Activated T-helper 1 cell treated with anti-CD3 and anti-CD28 coated beads, Interleukin-12 subunit alpha, Interleukin-12 subunit beta, Interleukin-2, Interleukin-4 antibody, amounts not matched to agents 30 ng/mL and 10 ng/mL and 1 ng/mL, durations not matched to agents 14 hours and 24 hours and 36 hours (primary cell): Measurements from ENCODE around the gene UGP2. TPM values are rescaled to one million over a fixed set of nuclear protein-coding genes. Genes with fewer than 3 reads are reported as not detected.

Source experiments
- DNase-seq: peaks from one replicate; pipeline ENCODE4 v3.0.0; 2021; ENCODE audit warnings: low spot score
- H3K27ac Mint-ChIP-seq: one replicate; pipeline ENCODE4 v1.8.0; 2021; ENCODE audit warnings: mild to moderate bottlenecking, mixed read lengths
- H3K27me3 Mint-ChIP-seq: one replicate; pipeline ENCODE4 v1.8.0; 2022; ENCODE audit warnings: mild to moderate bottlenecking, moderate library complexity, mixed read lengths; ENCODE audit not compliant: insufficient read depth
- H3K36me3 Mint-ChIP-seq: one replicate; pipeline ENCODE4 v1.8.0; 2021; ENCODE audit warnings: low read depth, mixed read lengths
- H3K4me1 Mint-ChIP-seq: one replicate; pipeline ENCODE4 v1.8.0; 2021; ENCODE audit warnings: low read depth, mixed read lengths
- H3K4me3 Mint-ChIP-seq: one replicate; pipeline ENCODE4 v1.8.0; 2021; ENCODE audit warnings: mild to moderate bottlenecking, moderate library complexity, mixed read lengths
- H3K9me3 Mint-ChIP-seq: one replicate; pipeline ENCODE4 v1.8.0; 2021; ENCODE audit warnings: mixed read lengths
- intact Hi-C: fragments of 100-400 bp; cut with micrococcal nuclease; formaldehyde crosslinking; loops from one replicate; pipeline ENCODE4 v1.15.1; 2024
- total RNA-seq: library from RNA; stranded (reverse); gene quantifications from 2 replicates; pipeline ENCODE4 v1.2.3, GENCODE V29; 2022

The UGP2 gene
- total RNA-seq, 1 donor from 2014 or later, result 60.3 TPM

DNA sequence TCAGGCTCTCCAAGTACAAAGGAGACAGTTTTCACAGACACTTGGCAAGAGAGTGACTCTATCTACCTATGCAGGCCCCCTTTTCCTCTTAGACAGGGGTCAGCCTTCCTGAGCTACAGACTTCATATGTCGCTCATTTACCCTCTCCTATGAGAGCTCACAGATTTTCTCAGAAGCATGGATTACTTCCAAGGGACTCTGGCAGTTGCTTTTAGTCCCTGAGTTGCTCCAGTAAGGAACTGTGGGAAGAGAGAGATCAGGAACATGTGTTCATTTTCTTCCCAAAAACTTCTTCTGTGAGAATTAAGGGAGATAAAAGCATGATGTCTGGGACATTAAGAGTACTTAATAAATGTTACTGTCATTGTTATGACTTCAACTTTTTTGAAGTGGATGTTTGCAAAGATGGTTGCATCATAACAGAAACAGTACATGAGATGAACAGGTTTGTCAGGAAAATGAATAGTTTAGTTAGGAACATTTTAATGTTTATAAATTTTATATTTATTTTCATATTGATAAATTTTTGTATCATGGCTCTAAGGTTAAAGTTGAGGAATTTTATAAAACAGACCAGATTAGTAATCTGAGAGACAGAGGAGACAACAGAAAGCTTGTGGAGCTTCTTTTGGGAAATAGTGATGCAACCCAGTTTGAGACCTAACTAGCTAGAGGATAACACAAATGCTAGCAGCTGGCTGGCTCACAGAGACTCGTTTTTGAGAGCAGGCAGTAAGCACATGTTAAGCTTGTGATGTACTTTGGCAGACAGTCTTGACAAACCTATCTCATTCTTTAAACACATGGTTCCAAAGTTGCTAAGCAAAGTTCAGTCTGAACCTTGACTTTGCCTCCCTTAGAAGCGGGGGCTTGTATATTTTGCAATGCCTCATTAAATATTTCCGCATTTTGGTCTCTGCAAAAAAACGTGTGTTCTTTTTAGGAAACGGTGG lies 21.7 kb upstream of the UGP2 start:
- Mint-ChIP-seq H3K4me3 (no peak overlapping the region), H3K27ac (no peak overlapping the region), H3K27me3 (peaks cover 4% of the 10 kb centered on the region), H3K4me1 (no peaks in the 10 kb centered on the region), H3K36me3 (peaks cover 1% of the 10 kb centered on the region), H3K9me3 (no peaks in the 10 kb centered on the region)
- intact Hi-C loops, result no loop called here
- no peak for DNase-seq

DNA sequence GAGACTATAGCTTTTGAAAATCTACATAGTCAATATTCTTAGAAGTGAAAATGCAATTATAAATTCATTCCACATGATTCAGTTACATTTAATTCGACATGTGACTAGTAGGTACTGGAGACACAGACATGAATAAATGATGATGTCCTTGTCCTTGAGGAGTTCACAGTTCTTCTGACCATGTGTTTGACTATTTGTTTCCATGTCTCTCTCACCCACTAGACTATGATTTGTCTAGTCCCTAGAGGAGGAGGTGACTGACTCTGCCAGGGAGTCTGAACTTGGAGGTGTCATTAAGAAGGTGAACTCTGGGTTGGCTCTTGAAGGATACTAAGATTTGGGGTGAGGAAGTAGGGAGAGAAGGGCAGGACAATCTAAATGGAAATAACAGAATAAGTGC lies 20.7 kb upstream of the UGP2 start:
- intact Hi-C loops, result no loop called here
- Mint-ChIP-seq H3K9me3 (no peaks in the 10 kb centered on the region), H3K4me1 (no peaks in the 10 kb centered on the region), H3K36me3 (peaks cover 1% of the 10 kb centered on the region), H3K4me3 (no peak overlapping the region), H3K27ac (no peak overlapping the region), H3K27me3 (peaks cover 10% of the 10 kb centered on the region)
- no peak for DNase-seq

DNA sequence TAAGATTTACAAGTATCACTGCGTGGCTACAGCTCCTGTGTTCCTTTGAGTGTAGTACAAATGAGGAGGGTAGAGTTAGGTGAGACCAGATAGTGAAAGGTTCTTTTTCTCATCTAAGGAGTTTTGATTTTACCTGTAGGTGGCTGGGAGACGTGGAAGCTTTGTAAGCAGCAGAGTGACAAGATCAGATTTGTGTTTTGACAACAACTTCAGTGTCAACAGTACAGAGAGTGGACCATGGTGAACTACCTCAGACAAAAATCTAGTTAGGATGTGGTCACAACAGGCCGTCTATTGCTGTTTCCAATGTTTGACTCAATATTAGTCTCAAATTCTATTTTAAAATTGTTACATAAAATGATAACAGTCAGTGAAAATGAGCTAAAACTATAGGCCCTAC lies 20.3 kb upstream of the UGP2 start:
- no peaks in the 10 kb centered on the region for H3K9me3 Mint-ChIP-seq
- intact Hi-C loops, result no loop called here
- no peak overlapping the region for H3K4me3 Mint-ChIP-seq
- peaks cover 1% of the 10 kb centered on the region for H3K36me3 Mint-ChIP-seq
- no peak for DNase-seq
- H3K27ac Mint-ChIP-seq, result no peak overlapping the region
- H3K27me3 Mint-ChIP-seq, result peaks cover 10% of the 10 kb centered on the region
- H3K4me1 Mint-ChIP-seq, result no peaks in the 10 kb centered on the region

DNA sequence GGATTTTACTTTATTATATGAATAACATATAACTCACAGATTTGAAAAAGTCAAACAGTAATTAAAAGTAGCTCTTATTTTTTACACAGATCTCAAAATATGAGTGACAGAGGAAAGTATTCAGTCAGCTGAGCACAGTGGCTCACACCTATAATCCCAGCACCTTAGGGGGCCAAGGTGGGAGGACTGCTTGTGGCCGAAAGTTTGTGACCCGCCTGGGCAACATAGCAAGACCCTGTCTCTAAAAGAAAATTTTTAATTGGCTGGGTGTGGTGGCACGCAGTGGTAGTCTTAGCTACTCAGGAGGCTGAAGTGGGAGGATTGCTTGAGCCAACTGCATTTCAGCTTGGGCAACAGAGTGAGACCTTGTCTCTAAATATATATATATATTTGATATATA lies 19.2 kb upstream of the UGP2 start:
- DNase-seq, result no peak

DNA sequence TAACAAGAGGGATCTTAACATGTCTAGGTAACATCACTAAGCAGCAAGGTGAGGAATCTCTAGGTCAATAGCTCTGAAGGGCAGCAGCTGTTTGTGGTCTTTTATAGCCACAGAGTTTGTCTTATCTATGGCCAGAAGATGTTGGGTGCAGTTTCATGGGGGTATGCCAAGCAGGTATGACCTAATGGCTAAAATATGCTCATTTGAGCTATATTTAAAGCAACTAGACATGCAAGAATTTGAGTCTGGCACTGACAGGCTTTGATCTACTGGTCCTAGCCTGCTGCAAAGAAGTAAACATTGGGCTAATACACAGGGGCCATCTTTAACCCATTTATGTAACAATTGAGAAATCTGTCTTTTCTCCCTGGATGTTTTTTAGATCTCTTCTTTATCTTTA lies 13.9 kb upstream of the UGP2 start:
- intact Hi-C loops, result no loop called here
- Mint-ChIP-seq H3K27me3 (peaks cover 31% of the 10 kb centered on the region), H3K9me3 (no peaks in the 10 kb centered on the region), H3K36me3 (peaks cover 1% of the 10 kb centered on the region), H3K27ac (no peak overlapping the region), H3K4me1 (no peaks in the 10 kb centered on the region), H3K4me3 (no peak overlapping the region)
- no peak for DNase-seq

More for the DNA sequence above, 19.2 kb upstream of the UGP2 start:
- Mint-ChIP-seq H3K27ac (no peak overlapping the region), H3K4me3 (no peak overlapping the region), H3K9me3 (no peaks in the 10 kb centered on the region), H3K36me3 (peaks cover 1% of the 10 kb centered on the region), H3K4me1 (no peaks in the 10 kb centered on the region), H3K27me3 (peaks cover 15% of the 10 kb centered on the region)
- intact Hi-C loops, result no loop called here

DNA sequence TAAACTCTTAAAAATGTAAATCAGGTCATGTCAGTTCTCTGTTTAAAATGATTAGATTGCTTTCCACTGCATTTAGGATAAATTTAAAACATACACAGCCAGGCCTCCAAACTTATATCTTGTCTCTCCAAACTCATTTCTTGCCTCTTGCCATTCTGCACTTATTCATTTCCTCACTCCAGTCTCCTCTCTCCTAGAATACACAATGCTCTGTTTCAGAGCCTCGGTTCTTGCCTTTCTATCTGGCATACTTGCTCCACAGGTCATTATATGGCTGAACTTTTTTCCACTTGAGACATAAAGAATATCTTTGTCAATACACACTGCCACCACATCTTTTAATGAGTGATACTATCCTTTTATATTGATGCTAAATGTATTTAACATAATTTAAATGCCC lies 10.5 kb upstream of the UGP2 start:
- intact Hi-C loops, result no loop called here
- peaks cover 21% of the 10 kb centered on the region for H3K27me3 Mint-ChIP-seq
- H3K4me1 Mint-ChIP-seq, result no peaks in the 10 kb centered on the region
- H3K27ac Mint-ChIP-seq, result no peak overlapping the region
- no peaks in the 10 kb centered on the region for H3K36me3 Mint-ChIP-seq
- H3K9me3 Mint-ChIP-seq, result no peaks in the 10 kb centered on the region
- H3K4me3 Mint-ChIP-seq, result no peak overlapping the region
- DNase-seq, result no peak

DNA sequence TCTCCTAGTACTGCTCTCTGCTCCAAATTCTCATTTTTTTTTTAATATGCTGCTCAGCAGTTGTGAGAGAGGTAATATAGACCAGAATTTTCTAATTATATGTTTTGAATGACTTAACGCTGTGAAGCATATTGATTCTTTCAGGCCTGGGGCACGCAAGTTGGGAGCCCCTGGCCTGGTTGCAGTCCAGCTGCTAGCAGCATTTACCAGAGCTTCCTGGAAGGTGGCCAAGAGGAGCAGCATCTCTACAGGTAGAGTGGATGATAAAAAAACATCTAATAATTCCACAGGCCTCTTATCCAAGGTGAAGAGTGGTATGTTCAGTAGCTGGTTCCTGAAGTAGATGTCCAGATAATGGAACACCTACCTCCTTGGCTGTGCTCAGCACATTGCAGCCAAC lies 7.3 kb upstream of the UGP2 start:
- intact Hi-C loops, result no loop called here
- no peaks in the 10 kb centered on the region for H3K36me3 Mint-ChIP-seq
- no peak overlapping the region for H3K27ac Mint-ChIP-seq
- no peaks in the 10 kb centered on the region for H3K4me1 Mint-ChIP-seq
- no peak overlapping the region for H3K4me3 Mint-ChIP-seq
- peaks cover 7% of the 10 kb centered on the region for H3K27me3 Mint-ChIP-seq
- no peaks in the 10 kb centered on the region for H3K9me3 Mint-ChIP-seq
- DNase-seq, result no peak

DNA sequence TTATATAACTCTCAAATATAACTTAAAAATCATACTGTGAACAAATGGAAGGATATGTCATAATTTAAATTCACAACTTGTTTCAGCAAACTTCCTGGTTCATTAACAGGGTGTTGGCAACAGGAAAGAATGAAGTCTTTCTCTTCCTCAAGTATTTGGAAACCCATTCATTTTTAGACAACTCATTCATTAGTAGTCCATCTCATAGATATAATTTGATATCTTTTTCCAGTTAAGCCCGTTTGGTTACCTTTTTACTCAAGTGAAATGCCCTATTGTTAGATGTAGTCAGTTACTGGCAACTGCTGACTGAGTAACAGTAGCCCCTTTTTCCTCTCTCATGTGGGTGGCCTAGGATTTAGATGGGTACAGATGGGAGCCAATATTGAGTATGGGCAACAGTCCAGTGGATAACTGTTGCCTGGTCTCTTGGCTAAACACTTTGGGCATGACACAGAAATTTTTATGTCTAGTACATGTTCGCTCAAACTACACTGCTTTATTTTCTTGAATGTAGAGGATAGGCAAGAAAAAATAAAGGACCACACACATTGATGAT lies 4.6 kb upstream of the UGP2 start:
- Mint-ChIP-seq H3K27ac (no peak overlapping the region), H3K36me3 (peaks cover 2% of the 10 kb centered on the region), H3K9me3 (no peaks in the 10 kb centered on the region), H3K4me3 (no peak overlapping the region), H3K27me3 (peaks cover 2% of the 10 kb centered on the region), H3K4me1 (peaks cover 4% of the 10 kb centered on the region)
- DNase-seq, result no peak
- intact Hi-C loops, result no loop called here

DNA sequence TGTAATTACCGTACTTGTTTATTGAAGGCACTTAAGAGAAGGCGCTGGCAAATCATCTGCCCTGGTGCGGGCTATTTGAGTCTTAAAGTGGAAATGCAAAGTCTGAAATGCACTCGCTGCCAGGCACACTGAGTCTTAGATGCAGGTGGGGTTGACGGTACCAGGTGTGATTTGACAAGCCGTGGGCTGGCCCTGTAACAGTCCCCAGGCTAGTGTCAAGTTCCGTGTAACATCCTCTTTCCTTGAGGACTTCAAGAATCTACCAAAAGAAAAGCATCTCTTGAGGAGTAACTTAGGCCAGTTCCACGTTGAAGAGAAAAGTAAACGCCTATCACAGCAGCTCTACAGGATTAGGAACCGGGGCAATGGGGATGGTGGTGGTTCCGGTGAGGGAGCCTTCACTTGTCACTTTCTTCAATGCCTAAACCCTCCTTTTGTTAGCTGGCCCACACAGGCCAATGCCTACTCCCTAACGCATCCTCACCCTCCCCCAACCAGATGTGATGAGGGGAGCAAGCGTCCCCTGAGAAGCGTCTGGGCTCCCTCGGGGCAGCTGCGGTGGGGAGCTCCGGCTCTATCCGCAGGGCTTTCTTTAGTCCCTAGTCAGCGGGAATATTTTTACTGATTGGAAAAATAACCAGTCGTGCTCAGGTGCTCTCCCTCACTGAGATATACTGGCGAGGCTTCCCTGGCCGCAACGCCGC lies 1.5 kb upstream of the UGP2 start:
- no peaks in the 10 kb centered on the region for H3K9me3 Mint-ChIP-seq
- H3K4me3 Mint-ChIP-seq, result peak overlapping the region; percentile 99
- peaks cover 35% of the 10 kb centered on the region for H3K4me1 Mint-ChIP-seq
- intact Hi-C loops, result loop anchor here (1.0 to 10.0 kb wide), 14 partner anchors 16 to 1955 kb away; partner anchors contain the start of genes ACTR2, AFTPH, CCT4 and CEP68
- no peaks in the 10 kb centered on the region for H3K27me3 Mint-ChIP-seq
- DNase-seq, result no peak
- H3K27ac Mint-ChIP-seq, result peak overlapping the region; percentile 99
- H3K36me3 Mint-ChIP-seq, result peaks cover 7% of the 10 kb centered on the region

DNA sequence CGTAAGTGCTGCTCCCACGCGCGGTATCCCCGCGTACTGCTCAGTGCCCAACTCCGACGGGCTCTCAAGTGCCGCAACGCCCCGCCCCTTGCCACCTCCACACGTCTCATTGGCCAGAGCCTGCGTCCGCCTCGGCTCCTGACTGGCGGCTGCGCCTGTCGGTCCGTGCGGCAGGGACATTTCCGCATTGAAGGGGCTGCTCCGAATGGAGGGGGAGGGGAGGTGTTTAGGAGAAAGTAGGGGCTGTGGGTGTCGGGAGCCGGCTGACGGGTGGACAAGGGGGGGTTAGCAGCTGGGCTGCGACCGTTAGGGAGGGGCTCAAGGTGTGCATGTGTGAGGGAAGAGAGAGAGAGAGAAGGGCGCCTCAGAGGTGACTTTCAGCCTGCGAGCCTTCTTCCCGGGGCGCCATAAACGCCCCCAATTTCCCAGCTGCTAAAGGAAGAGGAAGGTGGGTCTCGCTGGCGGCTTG lies 877 bp upstream of the UGP2 start:
- no peaks in the 10 kb centered on the region for H3K9me3 Mint-ChIP-seq
- H3K4me1 Mint-ChIP-seq, result peaks cover 40% of the 10 kb centered on the region
- DNase-seq, result peak; percentile 97
- peak overlapping the region; percentile 99 for H3K27ac Mint-ChIP-seq
- peaks cover 10% of the 10 kb centered on the region for H3K36me3 Mint-ChIP-seq
- peak overlapping the region; percentile 99 for H3K4me3 Mint-ChIP-seq
- H3K27me3 Mint-ChIP-seq, result no peaks in the 10 kb centered on the region
- intact Hi-C loops, result loop anchor here (1.0 to 10.0 kb wide), 17 partner anchors 15 to 1956 kb away; partner anchors contain the start of genes ACTR2, AFTPH, CCT4 and CEP68

DNA sequence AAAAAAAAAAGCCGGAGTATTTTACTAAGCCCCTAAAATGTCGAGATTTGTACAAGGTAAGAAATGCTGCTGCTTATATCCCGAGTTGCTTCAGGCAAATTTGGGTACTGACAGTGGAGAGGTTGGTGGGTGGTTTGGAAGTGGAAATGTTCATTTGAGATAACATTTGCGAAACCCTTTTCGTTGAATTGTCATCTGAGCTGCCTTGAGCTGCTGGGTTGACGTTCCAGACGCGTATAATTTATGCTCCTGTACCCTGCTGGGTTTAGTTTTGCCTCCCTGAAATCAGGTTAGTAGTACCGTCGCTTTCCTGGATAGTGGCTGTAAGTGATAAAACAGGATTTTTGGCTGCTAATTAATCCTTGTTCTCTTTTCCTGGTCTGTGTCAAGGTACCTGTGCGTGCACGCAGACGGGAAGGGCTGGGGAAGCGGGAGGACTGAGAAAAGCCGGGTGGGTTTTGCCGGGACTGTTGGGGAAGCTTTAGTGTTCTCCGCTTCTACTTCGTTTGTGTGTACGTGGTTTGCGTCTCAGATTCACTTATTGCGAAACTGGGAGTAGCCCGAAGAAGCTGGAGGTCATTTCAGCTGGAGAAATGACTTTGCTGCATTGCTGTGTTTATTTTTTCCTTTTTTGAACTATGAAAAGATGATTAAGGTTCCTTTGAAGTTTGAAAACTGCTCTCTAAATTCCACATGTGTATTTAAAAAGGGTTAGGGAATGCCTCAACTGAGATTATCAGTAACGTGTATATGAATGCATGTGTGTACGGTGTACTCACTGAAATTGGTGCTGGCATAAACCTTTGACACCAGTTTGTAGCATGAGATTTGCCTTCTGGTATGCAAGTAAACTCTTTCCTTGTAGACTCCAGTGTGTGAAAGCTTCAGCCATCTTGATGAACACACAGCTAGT lies 709 bp downstream of the UGP2 start:
- Mint-ChIP-seq H3K36me3 (peaks cover 22% of the 10 kb centered on the region), H3K27ac (peak overlapping the region; percentile 99), H3K4me3 (peak overlapping the region; percentile 99), H3K4me1 (peaks cover 52% of the 10 kb centered on the region), H3K27me3 (no peaks in the 10 kb centered on the region), H3K9me3 (no peaks in the 10 kb centered on the region)
- no peak for DNase-seq
- intact Hi-C loops, result loop anchor here (1.0 to 10.0 kb wide), 7 partner anchors 8 to 1958 kb away; partner anchors contain the start of genes ACTR2, CCT4, SERTAD2 and TMEM17

DNA sequence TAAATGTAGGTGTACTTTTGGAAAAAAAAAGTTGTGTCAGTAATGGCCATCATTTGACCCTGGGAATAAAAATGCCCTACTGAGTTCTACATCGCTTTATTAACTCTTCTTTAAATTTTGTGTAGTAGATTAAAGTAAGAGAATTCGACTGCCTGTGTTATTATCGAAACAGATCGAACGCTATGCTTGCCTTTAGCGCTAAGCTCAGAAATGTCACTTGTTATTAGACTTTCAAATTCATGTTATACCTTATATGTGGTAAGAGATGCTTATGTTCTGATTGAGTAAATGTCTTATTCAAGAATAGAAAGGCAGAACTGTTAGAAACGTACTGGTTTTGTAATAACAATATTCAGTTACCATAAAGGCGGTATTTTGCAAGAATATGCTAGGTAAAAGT lies 1.4 kb downstream of the UGP2 start:
- peak overlapping the region; percentile 99 for H3K4me3 Mint-ChIP-seq
- peaks cover 59% of the 10 kb centered on the region for H3K4me1 Mint-ChIP-seq
- intact Hi-C loops, result loop anchor here (5.0 to 10.0 kb wide), 6 partner anchors 151 to 1958 kb away; partner anchors contain the start of genes ACTR2, CCT4, SERTAD2 and TMEM17
- no peak for DNase-seq
- H3K36me3 Mint-ChIP-seq, result peaks cover 24% of the 10 kb centered on the region
- H3K27ac Mint-ChIP-seq, result no peak overlapping the region
- H3K27me3 Mint-ChIP-seq, result no peaks in the 10 kb centered on the region
- H3K9me3 Mint-ChIP-seq, result no peaks in the 10 kb centered on the region
